Testis (tissue), 3 donors: ENCODE measurements around the gene POLR3E. TPM values are rescaled to one million over a fixed set of nuclear protein-coding genes. Genes with fewer than 3 reads are reported as not detected.
"Not testable (repeated sequence)": the region's sequence is repeated elsewhere in the genome, so short reads cannot be mapped to it uniquely, and the experiment has no call there.

Experiments
- DNase-seq: peaks from one replicate; pipeline ENCODE4 v3.0.0-alpha.2; 2019
- H3K27ac ChIP-seq, 2 donors: fragments of 200-600 bp; sonication (generic); one replicate each; pipeline ENCODE4 v1.5.1; 2019
- H3K27me3 ChIP-seq: fragments of 200-600 bp; sonication (generic); one replicate; pipeline ENCODE4 v1.5.1; 2019
- H3K36me3 ChIP-seq: fragments of 200-600 bp; sonication (generic); one replicate; pipeline ENCODE4 v1.5.1; 2017; ENCODE audit warnings: low read depth; ENCODE audit errors: missing control alignments
- H3K4me1 ChIP-seq: fragments of 200-600 bp; sonication (generic); one replicate; pipeline ENCODE4 v1.5.1; 2019
- H3K4me3 ChIP-seq, 2 donors: fragments of 200-600 bp; sonication (generic); one replicate each; pipeline ENCODE4 v1.5.1; 2017 to 2019
- H3K9me3 ChIP-seq: fragments of 200-600 bp; sonication (generic); one replicate; pipeline ENCODE4 v1.5.1; 2017
- POLR2A ChIP-seq: fragments of 450-650 bp; IDR thresholded peaks from one replicate; pipeline ENCODE4 v1.6.1; 2017; ENCODE audit warnings: antibody characterized with exemption, mild to moderate bottlenecking, moderate library complexity
- WGBS, 2 donors: methylation state at CpG; one replicate each; pipeline ENCODE4 v1.1.5; 2018; 5-methylcytosine and 5-hydroxymethylcytosine counted together
- intact Hi-C: fragments of 100-400 bp; cut with DNase I; formaldehyde crosslinking; loops from one replicate; pipeline ENCODE4 v1.15.1; 2023; ENCODE audit warnings: low total_unique reads
- polyA plus RNA-seq: library from polyadenylated mRNA; stranded (reverse); fragments of 350-450 nt; fragmentation: Illumina TruSeq; extraction: RNeasy Lipid Tissue Mini Kit (QIAGEN cat#74804); gene quantifications from one replicate; pipeline ENCODE4 v1.2.3, GENCODE V29; 2014; ENCODE audit warnings: low read depth, low replicate concordance; ENCODE audit not compliant: insufficient read depth
- total RNA-seq, 2 donors: library from RNA; depleted of rRNA; stranded (reverse); fragments of >200 nt; gene quantifications; one replicate each; pipeline ENCODE4 v1.2.3, GENCODE V29; 2016
- TF ChIP-seq, protein P1 (sequence below), 3 experiments: fragments of 450-650 bp in 2 of 3; fragments of 200-600 bp in 1 of 3; sonication (generic) in 1 of 3; IDR thresholded peaks; one replicate each; pipeline ENCODE4 v1.5.1; 2016 to 2019; ENCODE audit warnings: antibody characterized with exemption in 3 of 3, mild to moderate bottlenecking in 2 of 3, moderate library complexity in 1 of 3

Gene POLR3E
- total and polyA plus RNA-seq, 3 donors from 2014 or later = 59.4 to 76.2 (median 61.7) TPM

DNA sequence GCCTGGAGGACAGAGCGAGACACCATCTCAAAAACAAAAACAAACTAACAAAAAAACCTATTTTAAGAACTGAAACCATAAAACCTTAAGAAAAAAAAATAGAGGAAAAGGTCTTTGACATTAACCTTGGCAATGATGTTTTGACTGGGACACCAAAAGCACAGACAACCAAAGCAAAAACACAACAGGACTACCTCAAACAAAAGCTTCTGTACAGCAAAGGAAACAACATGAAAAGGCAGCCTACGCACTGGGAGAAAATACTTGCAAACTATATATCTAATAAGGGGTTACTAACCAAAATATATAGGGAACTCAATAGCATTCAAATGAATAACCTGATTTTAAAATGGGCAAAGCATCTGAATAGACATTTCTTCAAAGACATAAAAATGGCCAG is 44.9 kb downstream of the POLR3E start:
- Histone ChIP-seq H3K27me3 (no peaks in the 10 kb centered on the region), H3K4me1 (no peaks in the 10 kb centered on the region), H3K9me3 (no peaks in the 10 kb centered on the region), H3K4me3 (no peak overlapping the region), H3K36me3 (no peaks in the 10 kb centered on the region), H3K27ac (no peak overlapping the region)
- intact Hi-C loops = no loop called here
- no peak for TF ChIP-seq POLR2A
- TF ChIP-seq, protein P1, sequence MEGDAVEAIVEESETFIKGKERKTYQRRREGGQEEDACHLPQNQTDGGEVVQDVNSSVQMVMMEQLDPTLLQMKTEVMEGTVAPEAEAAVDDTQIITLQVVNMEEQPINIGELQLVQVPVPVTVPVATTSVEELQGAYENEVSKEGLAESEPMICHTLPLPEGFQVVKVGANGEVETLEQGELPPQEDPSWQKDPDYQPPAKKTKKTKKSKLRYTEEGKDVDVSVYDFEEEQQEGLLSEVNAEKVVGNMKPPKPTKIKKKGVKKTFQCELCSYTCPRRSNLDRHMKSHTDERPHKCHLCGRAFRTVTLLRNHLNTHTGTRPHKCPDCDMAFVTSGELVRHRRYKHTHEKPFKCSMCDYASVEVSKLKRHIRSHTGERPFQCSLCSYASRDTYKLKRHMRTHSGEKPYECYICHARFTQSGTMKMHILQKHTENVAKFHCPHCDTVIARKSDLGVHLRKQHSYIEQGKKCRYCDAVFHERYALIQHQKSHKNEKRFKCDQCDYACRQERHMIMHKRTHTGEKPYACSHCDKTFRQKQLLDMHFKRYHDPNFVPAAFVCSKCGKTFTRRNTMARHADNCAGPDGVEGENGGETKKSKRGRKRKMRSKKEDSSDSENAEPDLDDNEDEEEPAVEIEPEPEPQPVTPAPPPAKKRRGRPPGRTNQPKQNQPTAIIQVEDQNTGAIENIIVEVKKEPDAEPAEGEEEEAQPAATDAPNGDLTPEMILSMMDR (IDR thresholded peaks at IDR 0.05) = no peak
- WGBS, 2 donors = 92% methylated on average over 2 of the region's 2 CpGs
- DNase-seq = no peak

DNA sequence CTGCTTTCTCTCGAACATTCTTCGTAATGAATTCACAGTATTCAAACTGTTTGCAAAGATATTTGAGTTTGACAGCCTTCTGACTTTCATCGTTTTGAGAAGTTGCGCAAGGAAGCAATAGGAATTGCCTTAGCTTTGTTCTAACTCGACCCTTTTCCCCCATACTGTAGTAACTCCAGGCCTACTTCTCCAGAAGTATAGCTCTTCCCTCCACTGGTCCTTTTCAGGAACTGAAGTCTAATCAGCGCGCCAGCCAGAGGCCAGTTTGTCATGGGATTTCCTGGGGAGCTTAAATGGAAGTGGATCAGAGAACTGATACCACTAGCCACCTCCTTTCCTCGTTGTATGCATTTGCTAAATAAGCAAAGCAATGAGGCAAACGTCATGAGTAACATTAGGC is 49.3 kb downstream of the POLR3E start:
- Histone ChIP-seq H3K9me3 (no peaks in the 10 kb centered on the region), H3K4me1 (no peaks in the 10 kb centered on the region), H3K27ac (no peak overlapping the region), H3K4me3 (no peak overlapping the region), H3K36me3 (no peaks in the 10 kb centered on the region), H3K27me3 (no peaks in the 10 kb centered on the region)
- no peak for DNase-seq
- intact Hi-C loops = no loop called here
- 82 to 85% methylated on average over 9 of the region's 9 CpGs for WGBS, 2 donors
- no peak for TF ChIP-seq POLR2A
- TF ChIP-seq, protein P1 (IDR thresholded peaks at IDR 0.05) = no peak

DNA sequence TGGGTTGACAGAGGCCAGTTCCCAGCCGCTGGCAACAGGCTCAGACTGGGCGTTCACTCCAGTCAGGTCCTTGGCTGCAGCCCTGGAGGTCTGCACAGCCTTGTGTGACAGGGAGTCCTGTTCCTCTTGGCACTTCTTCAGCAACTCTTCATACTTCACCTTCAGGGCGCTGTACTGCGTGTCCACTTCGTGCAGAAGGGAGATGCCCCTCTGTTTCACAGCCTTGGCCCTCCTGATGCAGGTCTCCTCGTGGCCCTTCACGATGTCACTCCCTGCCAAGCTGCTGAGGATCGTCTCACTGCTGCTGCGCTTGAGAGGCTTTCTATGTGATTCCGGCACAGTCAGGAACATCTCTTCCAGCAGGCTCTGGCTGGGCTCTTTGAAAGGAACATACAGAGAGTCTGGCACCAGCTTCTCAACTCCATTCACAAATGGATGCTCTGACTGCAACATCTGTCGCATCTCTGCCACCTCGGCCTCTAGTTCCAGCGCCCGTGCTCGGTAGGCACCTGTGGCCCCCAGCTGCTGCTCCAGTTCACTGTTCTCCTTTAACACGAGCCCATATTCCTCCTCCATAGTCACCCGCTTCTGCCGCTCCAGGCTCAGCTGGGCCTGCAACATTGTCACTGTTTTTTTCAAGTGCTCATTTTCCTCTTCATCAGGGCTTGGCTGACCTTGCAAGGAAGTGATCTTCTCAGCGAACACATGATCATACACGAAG is 50.1 kb downstream of the POLR3E start:
- intact Hi-C loops = no loop called here
- no peaks in the 10 kb centered on the region for H3K4me1 ChIP-seq
- H3K9me3 ChIP-seq = no peaks in the 10 kb centered on the region
- 72 to 82% methylated on average over 20 of the region's 20 CpGs for WGBS, 2 donors
- H3K27me3 ChIP-seq = no peaks in the 10 kb centered on the region
- no peak overlapping the region for H3K4me3 ChIP-seq
- DNase-seq = no peak
- TF ChIP-seq, protein P1 (IDR thresholded peaks at IDR 0.05) = no peak
- no peak for TF ChIP-seq POLR2A
- H3K36me3 ChIP-seq = no peaks in the 10 kb centered on the region
- no peak overlapping the region for H3K27ac ChIP-seq

DNA sequence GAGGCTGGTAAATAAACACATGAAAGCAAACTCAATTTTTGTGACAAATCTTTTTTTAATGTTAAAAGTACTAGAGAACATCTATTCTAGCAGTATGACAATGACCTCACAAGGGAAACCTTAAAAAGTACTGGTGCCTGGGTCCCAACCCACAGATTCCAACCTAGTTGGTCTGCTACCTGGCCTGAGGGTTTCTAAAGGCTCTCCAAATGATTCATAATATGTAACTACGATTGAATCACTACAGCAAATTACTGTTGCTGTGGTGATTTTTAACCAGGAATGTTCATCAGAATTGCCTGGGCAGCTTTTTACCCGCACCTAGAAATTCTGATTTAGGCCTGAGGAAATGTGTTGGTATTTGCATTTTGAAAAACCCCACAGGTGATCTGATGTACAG is 51.1 kb downstream of the POLR3E start:
- Histone ChIP-seq H3K4me1 (peaks cover under 1% of the 10 kb centered on the region), H3K9me3 (no peaks in the 10 kb centered on the region), H3K27me3 (no peaks in the 10 kb centered on the region), H3K27ac (no peak overlapping the region), H3K36me3 (no peaks in the 10 kb centered on the region), H3K4me3 (no peak overlapping the region)
- DNase-seq = no peak
- no peak for TF ChIP-seq POLR2A
- TF ChIP-seq, protein P1 (IDR thresholded peaks at IDR 0.05) = no peak
- 86 to 95% methylated on average over 2 of the region's 2 CpGs for WGBS, 2 donors
- intact Hi-C loops = no loop called here

DNA sequence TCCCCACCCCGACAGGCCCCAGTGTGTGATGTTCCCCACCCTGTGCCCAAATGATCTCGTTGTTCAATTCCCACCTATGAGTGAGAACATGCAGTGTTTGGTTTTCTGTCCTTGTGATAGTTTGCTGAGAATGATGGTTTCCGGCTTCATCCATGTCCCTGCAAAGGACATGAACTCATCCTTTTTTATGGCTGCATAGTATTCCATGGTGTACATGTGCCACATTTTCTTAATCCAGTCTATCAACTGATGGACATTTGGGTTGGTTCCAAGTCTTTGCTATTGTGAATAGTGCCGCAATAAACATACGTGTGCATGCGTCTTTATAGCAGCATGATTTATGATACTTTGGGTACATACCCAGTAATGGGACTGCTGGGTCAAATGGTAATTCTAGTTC is 53.8 kb downstream of the POLR3E start:
- H3K4me1 ChIP-seq, H3K4me3 ChIP-seq, DNase-seq, H3K36me3 ChIP-seq, H3K27ac ChIP-seq, H3K27me3 ChIP-seq, intact Hi-C loops, H3K9me3 ChIP-seq: not testable (repeated sequence)
- WGBS, 2 donors = 96 to 98% methylated on average over 6 of the region's 6 CpGs
